GM23338 (cell line): Measurements from ENCODE around the gene ERBB4. TPM values are rescaled to one million over a fixed set of nuclear protein-coding genes. Genes with fewer than 3 reads are reported as not detected.

Experiments used
- ATAC-seq: fragments of 200-7000 bp; cut with Tn5 transposase; 3 replicates; pipeline ENCODE4 v1.9.1; 2020
- DNase-seq: peaks from one replicate; pipeline ENCODE4 v3.0.0-alpha.2; 2015; ENCODE audit warnings: low spot score
- H2AFZ ChIP-seq: fragments of 200-600 bp; sonication (generic); 2 replicates; pipeline ENCODE4 v1.8.0; 2016; ENCODE audit warnings: antibody characterized with exemption, mild to moderate bottlenecking, moderate library complexity
- H3F3A ChIP-seq: fragments of 200-600 bp; sonication (generic); replicated peaks from 2 replicates; pipeline ENCODE4 v1.8.0; 2017; ENCODE audit warnings: antibody characterized with exemption, mixed run types, low read depth
- H3K27ac ChIP-seq: fragments of 200-600 bp; sonication (generic); 2 replicates; pipeline ENCODE4 v1.6.1; 2016; ENCODE audit warnings: low read depth
- H3K27me3 ChIP-seq: fragments of 200-600 bp; sonication (generic); 2 replicates; pipeline ENCODE4 v1.8.0; 2016; ENCODE audit warnings: mild to moderate bottlenecking, mixed run types, moderate library complexity; ENCODE audit not compliant: insufficient read depth
- H3K36me3 ChIP-seq: fragments of 200-600 bp; sonication (generic); 2 replicates; pipeline ENCODE4 v1.8.0; 2016; ENCODE audit warnings: mild to moderate bottlenecking; ENCODE audit not compliant: insufficient read depth
- H3K4me1 ChIP-seq: fragments of 200-600 bp; sonication (generic); 2 replicates; pipeline ENCODE4 v1.8.0; 2016; ENCODE audit warnings: mild to moderate bottlenecking, moderate library complexity; ENCODE audit not compliant: insufficient read depth
- H3K4me2 ChIP-seq: fragments of 200-600 bp; sonication (generic); 2 replicates; pipeline ENCODE4 v1.7.1; 2017; ENCODE audit warnings: mixed run types
- H3K4me3 ChIP-seq: fragments of 200-600 bp; sonication (generic); 2 replicates; pipeline ENCODE4 v1.6.1; 2016; ENCODE audit warnings: mixed run types
- H3K79me2 ChIP-seq: fragments of 200-600 bp; sonication (generic); replicated peaks from 2 replicates; pipeline ENCODE4 v1.8.0; 2017; ENCODE audit warnings: mild to moderate bottlenecking; ENCODE audit not compliant: insufficient read depth
- H3K9me2 ChIP-seq: fragments of 200-600 bp; sonication (generic); 2 replicates; pipeline ENCODE4 v1.8.0; 2017; ENCODE audit not compliant: insufficient read depth
- H4K20me1 ChIP-seq: fragments of 200-600 bp; sonication (generic); replicated peaks from 2 replicates; pipeline ENCODE4 v1.8.0; 2017; ENCODE audit warnings: mild to moderate bottlenecking; ENCODE audit not compliant: insufficient read depth
- H3K27ac Mint-ChIP-seq: 2 replicates; pipeline ENCODE4 v1.8.0; 2020; ENCODE audit warnings: inconsistent platforms, mild to moderate bottlenecking, moderate library complexity, mixed read lengths
- H3K27me3 Mint-ChIP-seq: 3 replicates; pipeline ENCODE4 v1.8.0; 2022; ENCODE audit warnings: low read depth, mild to moderate bottlenecking, moderate library complexity, mixed read lengths, inconsistent platforms; ENCODE audit not compliant: insufficient read depth, poor library complexity
- H3K36me3 Mint-ChIP-seq: 3 replicates; pipeline ENCODE4 v1.8.0; 2021; ENCODE audit warnings: low read depth, mild to moderate bottlenecking, inconsistent platforms, moderate library complexity, mixed read lengths
- H3K4me1 Mint-ChIP-seq: 3 replicates; pipeline ENCODE4 v1.8.0; 2020; ENCODE audit warnings: mild to moderate bottlenecking, inconsistent platforms, mixed read lengths
- H3K4me3 Mint-ChIP-seq: 3 replicates; pipeline ENCODE4 v1.8.0; 2021; ENCODE audit warnings: moderate library complexity, mild to moderate bottlenecking, inconsistent platforms, mixed read lengths
- H3K9me3 Mint-ChIP-seq: 3 replicates; pipeline ENCODE4 v1.8.0; 2020; ENCODE audit warnings: moderate library complexity, mild to moderate bottlenecking, inconsistent platforms, mixed read lengths
- CREB1 ChIP-seq: fragments of 250-450 bp; sonication (Bioruptor Pico); IDR thresholded peaks from 2 replicates; pipeline ENCODE4 v1.5.0; 2020; ENCODE audit warnings: low read depth, mild to moderate bottlenecking, moderate library complexity
- ETS1 ChIP-seq: IDR thresholded peaks from 2 replicates; pipeline ENCODE4 v1.6.1; 2016; ENCODE audit warnings: antibody characterized with exemption
- EZH2phosphoT487 ChIP-seq: fragments of 200-600 bp; sonication (generic); IDR thresholded peaks from one replicate; pipeline ENCODE4 v1.8.1; 2018; ENCODE audit warnings: antibody characterized with exemption; ENCODE audit not compliant: unreplicated experiment
- NANOG ChIP-seq: IDR thresholded peaks from 2 replicates; pipeline ENCODE4 v1.6.1; 2016; ENCODE audit warnings: antibody characterized with exemption, borderline replicate concordance
- POLR2AphosphoS5 ChIP-seq: IDR thresholded peaks from 2 replicates; pipeline ENCODE4 v1.6.1; 2016; ENCODE audit warnings: antibody characterized with exemption, low read depth
- REST ChIP-seq: IDR thresholded peaks from one replicate; pipeline ENCODE4 v1.6.1; 2018; ENCODE audit warnings: antibody characterized with exemption; ENCODE audit not compliant: unreplicated experiment
- STAT1 ChIP-seq: IDR thresholded peaks from one replicate; pipeline ENCODE4 v1.6.1; 2016; ENCODE audit warnings: antibody characterized with exemption; ENCODE audit not compliant: unreplicated experiment
- ZNF114 ChIP-seq: fragments of 250-450 bp; sonication (Bioruptor Pico); IDR thresholded peaks from 2 replicates; pipeline ENCODE4 v1.5.0; 2020; ENCODE audit warnings: mild to moderate bottlenecking, moderate library complexity
- ZNF331 ChIP-seq: fragments of 250-450 bp; sonication (Bioruptor Pico); IDR thresholded peaks from 2 replicates; pipeline ENCODE4 v1.5.0; 2020; ENCODE audit warnings: low read depth, mild to moderate bottlenecking, moderate library complexity
- ZNF462 ChIP-seq: fragments of 250-450 bp; sonication (Bioruptor Pico); IDR thresholded peaks from 2 replicates; pipeline ENCODE4 v1.5.0; 2020; ENCODE audit warnings: mild to moderate bottlenecking, moderate library complexity
- polyA plus RNA-seq: library from polyadenylated mRNA; unstranded; fragments of >200 nt; fragmentation: Nextera tagmentation; extraction: Ambion mirVana; gene quantifications from 2 replicates; pipeline ENCODE4 v1.2.1, GENCODE V29; 2016
- total RNA-seq: library from RNA; depleted of rRNA; stranded (reverse); fragments of >200 nt; shearing (Covaris generic); gene quantifications from 2 replicates; pipeline ENCODE4 v1.2.3, GENCODE V29; 2014

Gene ERBB4
- total and polyA plus RNA-seq, 2 experiments from 2014 or later, result 0.73 to 1.1 TPM

- Mint-ChIP-seq H3K9me3 (no peaks in the 10 kb centered on the region), H3K27me3 (peaks cover 2% of the 10 kb centered on the region), H3K4me1 (no peaks in the 10 kb centered on the region), H3K4me3 (no peak overlapping the region), H3K27ac (no peak overlapping the region), H3K36me3 (no peaks in the 10 kb centered on the region)
- Histone ChIP-seq H3K4me2 (no peak overlapping the region), H4K20me1 (no peaks in the 10 kb centered on the region), H3K79me2 (no peaks in the 10 kb centered on the region), H3K27ac (no peak overlapping the region), H3K4me1 (no peaks in the 10 kb centered on the region), H3K36me3 (no peaks in the 10 kb centered on the region), H3K4me3 (no peak overlapping the region), H3F3A (no peaks in the 10 kb centered on the region), H2AFZ (no peak overlapping the region), H3K9me2 (no peaks in the 10 kb centered on the region), H3K27me3 (no peaks in the 10 kb centered on the region)
- DNase-seq (no peak), ATAC-seq (no peak)
- TF ChIP-seq ETS1, result no peak
- TF ChIP-seq CREB1, result no peak
- no peak for TF ChIP-seq ZNF331 (CRISPR knock-in tag)
- no peak for TF ChIP-seq EZH2phosphoT487
- TF ChIP-seq NANOG, result no peak
- no peak for TF ChIP-seq REST
- no peak for TF ChIP-seq ZNF114 (CRISPR knock-in tag)
- no peak for TF ChIP-seq STAT1
- no peak for TF ChIP-seq POLR2AphosphoS5
- no peak for TF ChIP-seq ZNF462
Measured at GRCh38 chr2:212133337-212133736, 405.3 kb downstream of the ERBB4 start.
